ENCODE results near the gene LCA5.
"Not testable (repeated sequence)": the region's sequence is repeated elsewhere in the genome, so short reads cannot be mapped to it uniquely, and the experiment has no call there.

Gene LCA5

DNA sequence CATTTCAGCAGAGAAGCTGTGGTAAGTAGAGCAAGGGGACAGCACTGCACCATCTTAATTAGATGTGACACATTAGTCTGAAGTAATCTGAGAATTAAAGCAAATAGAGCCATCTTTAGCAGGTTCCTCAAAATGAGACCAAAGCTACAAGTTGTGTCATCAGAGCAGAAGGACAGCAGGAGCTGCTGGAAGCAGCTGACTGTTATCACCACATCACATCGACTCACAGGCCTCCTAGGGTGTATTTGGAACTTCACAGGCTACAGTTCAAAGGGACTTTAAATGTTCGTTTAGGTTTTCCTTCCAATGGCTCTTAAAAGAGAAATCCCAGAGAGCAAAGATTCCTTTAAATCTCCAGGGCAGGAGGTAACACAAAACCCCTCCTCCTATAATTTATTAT, 69.5 kb downstream of the LCA5 start:
- no peak for DNase-seq (ENCODE audit: low read depth in 3 of 3)

DNA sequence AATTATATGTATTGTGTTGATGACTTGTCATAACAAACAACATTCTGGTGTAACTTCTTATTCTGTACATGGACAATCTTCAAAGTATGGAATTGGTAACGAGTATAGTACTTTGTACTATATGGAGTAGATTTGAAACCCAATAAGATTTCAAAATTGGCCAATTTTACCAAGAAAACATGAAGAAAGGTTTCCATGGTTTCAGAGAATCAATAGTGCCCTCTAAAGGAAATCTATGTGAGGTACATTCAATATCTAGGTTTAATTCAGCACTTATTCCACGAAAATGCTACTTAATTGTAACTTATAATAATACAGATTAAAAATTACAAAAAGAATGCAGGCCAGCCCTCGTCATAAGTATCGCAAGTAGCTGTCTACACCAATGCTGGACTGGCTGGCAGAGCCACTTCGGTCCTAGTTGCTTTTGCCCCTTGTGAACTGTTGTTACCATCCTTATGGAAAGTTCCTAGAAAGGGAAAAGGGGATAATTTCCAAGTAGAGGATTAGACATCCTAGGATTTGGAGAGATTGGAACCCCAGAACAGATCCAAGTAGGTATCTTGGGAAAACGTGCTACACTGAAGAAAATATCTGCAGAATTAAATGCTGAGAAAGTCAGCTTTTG, 70.9 kb downstream of the LCA5 start:
- DNase-seq (ENCODE audit: low read depth in 3 of 3), result no peak

- no peak for DNase-seq (ENCODE audit: low read depth in 3 of 3)
These were observed 71.8 kb downstream of the LCA5 start for GRCh38 chr6:79465381-79465780.

DNA sequence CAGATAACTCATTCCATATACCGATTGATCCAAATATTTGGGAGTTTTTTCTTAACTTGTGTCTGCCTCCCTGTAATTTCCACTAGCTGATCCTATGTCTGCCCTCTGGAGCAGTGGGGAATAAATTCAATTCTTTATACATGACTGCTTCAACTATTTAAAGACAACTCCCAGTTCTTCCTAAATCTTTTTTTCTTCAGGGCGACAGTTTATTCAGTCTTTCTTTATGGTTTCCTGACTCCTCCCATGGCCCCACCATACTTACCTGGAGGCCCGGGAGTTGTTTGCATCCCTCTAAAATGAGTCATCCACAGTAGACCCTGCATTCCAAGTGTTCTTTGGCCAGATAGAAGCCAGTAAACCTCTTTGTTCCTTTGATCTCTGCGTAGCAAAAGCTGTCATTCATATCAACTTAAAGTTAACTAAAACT, 73.6 kb downstream of the LCA5 start:
- no peak for DNase-seq (ENCODE audit: low read depth in 3 of 3)

DNA sequence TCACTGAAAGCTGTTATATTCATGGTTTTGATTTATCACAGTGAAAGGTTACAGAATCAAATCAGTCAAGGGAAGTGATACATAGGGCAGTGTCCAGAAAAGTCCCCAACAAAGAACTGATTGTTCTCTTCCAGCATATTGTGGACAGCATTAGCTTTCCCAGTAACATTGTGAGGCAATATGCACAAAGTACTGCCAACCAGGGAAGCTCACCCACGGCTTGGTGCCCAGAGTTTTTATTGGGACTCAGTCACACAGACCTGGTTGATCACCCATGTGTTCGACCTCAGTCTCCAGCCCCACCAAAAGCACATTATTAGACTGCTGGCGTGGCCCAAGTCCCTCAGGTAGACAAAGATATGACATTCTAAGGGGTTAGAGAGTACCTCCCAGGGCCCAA, 76.0 kb downstream of the LCA5 start:
- DNase-seq (ENCODE audit: low read depth in 3 of 3), result no peak

DNA sequence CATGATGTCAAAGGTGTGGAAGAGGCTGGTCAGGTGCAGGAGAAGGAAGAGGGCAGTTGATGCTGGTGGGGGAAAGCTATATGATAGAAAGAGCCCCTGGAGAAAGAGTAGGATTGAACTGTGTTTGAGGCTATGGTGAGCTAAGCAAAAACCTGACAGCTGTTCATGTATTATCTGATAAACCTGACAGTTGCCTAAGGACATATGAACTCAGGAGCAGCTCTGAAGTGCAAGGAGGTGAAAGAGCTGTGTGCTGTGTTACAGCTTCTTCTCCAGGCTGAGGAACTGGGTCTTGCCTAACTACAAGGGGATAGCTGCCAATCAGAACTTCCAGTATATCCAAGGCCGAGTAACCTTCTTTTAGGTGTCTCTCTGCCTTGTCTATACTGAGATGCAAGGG, 81.8 kb downstream of the LCA5 start:
- DNase-seq (ENCODE audit: low read depth in 3 of 3), result no peak

GRCh38 chr6:79453558-79454042, 83.6 kb downstream of the LCA5 start:
- no peak for DNase-seq (ENCODE audit: low read depth in 3 of 3)

GRCh38 chr6:79450984-79451383, 86.2 kb downstream of the LCA5 start:
- DNase-seq (ENCODE audit: low read depth in 3 of 3), result no peak

DNA sequence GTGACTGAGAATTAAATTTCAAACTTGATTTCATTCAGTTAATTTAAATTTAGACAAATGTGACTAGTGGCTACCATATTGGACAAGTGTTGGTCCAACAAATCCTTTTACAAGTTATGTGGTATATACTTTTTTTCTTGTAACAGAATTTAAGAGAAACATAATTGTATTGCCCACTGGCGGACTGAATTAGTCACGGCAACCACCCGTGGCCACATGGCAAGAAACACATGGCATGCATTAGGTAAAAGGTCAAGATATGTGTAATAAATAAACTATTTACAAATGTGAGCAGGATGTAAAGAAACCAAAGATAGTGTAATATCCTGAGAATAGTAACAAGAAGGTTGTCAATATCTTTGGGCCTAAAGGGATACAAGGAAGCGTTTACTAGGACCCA, 91.2 kb downstream of the LCA5 start:
- no peak for DNase-seq (ENCODE audit: low read depth in 3 of 3)

DNA sequence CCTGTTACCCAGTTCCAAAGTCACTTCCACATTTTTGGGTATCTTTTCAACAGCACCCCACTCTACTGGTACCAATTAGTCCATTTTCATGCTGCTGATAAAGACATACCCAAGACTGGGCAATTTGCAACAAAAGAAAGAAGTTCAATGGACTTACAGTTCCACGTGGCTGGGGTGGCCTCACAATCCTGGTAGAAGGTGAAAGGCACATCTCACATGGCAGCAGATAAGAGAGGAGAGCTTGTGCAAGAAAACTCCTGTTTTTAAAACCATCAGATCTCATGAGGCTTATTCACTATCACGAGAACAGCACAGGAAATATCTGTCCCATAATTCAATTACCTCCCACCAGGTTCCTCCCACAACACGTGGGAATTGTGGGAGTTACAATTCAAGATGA, 93.4 kb downstream of the LCA5 start:
- not testable (repeated sequence) for DNase-seq (ENCODE audit: low read depth in 3 of 3)

GRCh38 chr6:79441192-79441591, 96.0 kb downstream of the LCA5 start:
- no peak for DNase-seq (ENCODE audit: low read depth in 3 of 3)

DNA sequence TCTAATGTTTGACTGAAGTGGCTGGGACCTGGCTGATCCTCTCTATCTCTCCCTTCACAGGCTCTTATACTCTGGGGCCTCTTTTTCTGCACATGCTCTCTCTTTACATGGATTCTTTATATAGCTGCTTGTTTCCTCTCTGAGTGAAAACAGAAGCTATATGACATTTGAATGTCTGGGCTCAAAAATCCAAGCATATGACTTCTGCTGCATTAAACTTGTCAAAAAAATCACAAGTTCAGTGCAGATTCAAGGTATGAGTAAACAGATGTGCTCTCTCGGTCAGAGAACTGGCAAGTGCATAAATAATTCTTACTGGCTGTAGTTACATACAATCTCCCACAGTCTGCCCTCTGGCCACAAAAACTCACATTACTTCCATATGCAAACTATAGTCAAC, 96.6 kb downstream of the LCA5 start:
- no peak for DNase-seq (ENCODE audit: low read depth in 3 of 3)

DNA sequence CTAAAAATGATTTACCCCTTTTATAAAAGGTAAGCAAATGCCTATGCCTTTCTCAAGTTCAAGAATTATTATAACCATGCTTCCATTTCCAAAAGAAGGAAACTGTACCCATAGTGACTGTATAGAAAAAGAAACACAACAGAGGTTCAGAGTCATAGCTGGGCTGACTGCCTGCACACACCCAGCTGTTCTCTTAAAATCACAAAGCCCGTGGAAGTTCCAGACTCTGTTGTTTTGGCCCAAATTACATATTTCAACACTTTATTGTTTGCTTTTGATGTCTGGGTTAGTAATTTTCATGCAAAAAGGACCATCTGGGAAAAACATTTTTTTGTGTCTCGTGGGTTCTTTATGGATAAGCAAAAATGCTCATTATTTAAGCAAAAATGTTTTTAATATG, 99.2 kb downstream of the LCA5 start:
- no peak for DNase-seq (ENCODE audit: low read depth in 3 of 3)

- DNase-seq (ENCODE audit: low read depth in 3 of 3), result no peak
These were observed 101.0 kb downstream of the LCA5 start for GRCh38 chr6:79436241-79436640.

GRCh38 chr6:79435746-79436145, 101.5 kb downstream of the LCA5 start:
- DNase-seq (ENCODE audit: low read depth in 3 of 3), result no peak

All from stimulated activated CD4-positive, alpha-beta T cell treated with anti-CD3 and anti-CD28 coated beads, TNF-alpha, amount 100 ng/mL, for 4 hours (primary cell).